HG02981 (cell line): Measurements from ENCODE around the gene CEP76.

Experiments
- ATAC-seq: cut with Tn5 transposase; IDR thresholded peaks from one replicate; pipeline ENCODE4 v1.9.1; 2021; ENCODE audit warnings: mild to moderate bottlenecking, moderate library complexity; ENCODE audit not compliant: unreplicated experiment

CEP76 gene

GRCh38 chr18:12702221-12703095, at the start of gene CEP76, which contains the start of gene PSMG2:
Gene CEP76 (minus strand): TSS chr18:12702723. CDS start chr18:12702548, 175 bp downstream.
Gene PSMG2 (plus strand): TSS chr18:12703042. CDS start chr18:12703108, 66 bp downstream.
- peak; percentile 79 for ATAC-seq

GRCh38 chr18:12751891-12752290, 49.4 kb upstream of the CEP76 start:
- ATAC-seq, result no peak

- no peak for ATAC-seq
These were observed 49.0 kb upstream of the CEP76 start for GRCh38 chr18:12751503-12751884.

- ATAC-seq, result no peak
These were observed 48.4 kb upstream of the CEP76 start for GRCh38 chr18:12750715-12751502.

- no peak for ATAC-seq
These were observed 47.7 kb upstream of the CEP76 start for GRCh38 chr18:12750076-12750714.

GRCh38 chr18:12749121-12749520, 46.6 kb upstream of the CEP76 start:
- no peak for ATAC-seq

- no peak for ATAC-seq
These were observed 46.1 kb upstream of the CEP76 start for GRCh38 chr18:12748671-12749070.

GRCh38 chr18:12747530-12748315, 45.2 kb upstream of the CEP76 start:
- no peak for ATAC-seq

GRCh38 chr18:12745095-12745795, 42.7 kb upstream of the CEP76 start:
- no peak for ATAC-seq

- ATAC-seq, result no peak
These were observed 41.6 kb upstream of the CEP76 start for GRCh38 chr18:12744103-12744502.

GRCh38 chr18:12742453-12742852, 39.9 kb upstream of the CEP76 start:
- ATAC-seq, result no peak

GRCh38 chr18:12741351-12741750, 38.8 kb upstream of the CEP76 start:
- no peak for ATAC-seq

GRCh38 chr18:12737243-12737902, 34.9 kb upstream of the CEP76 start:
- ATAC-seq, result no peak

GRCh38 chr18:12726774-12727550, 24.4 kb upstream of the CEP76 start:
- ATAC-seq, result no peak

GRCh38 chr18:12726331-12726730, 23.8 kb upstream of the CEP76 start:
- ATAC-seq, result no peak

- ATAC-seq, result no peak
These were observed 20.2 kb upstream of the CEP76 start for GRCh38 chr18:12722731-12723130.

- no peak for ATAC-seq
These were observed 19.2 kb upstream of the CEP76 start for GRCh38 chr18:12721495-12722275.

GRCh38 chr18:12711446-12711845, 8.9 kb upstream of the CEP76 start:
- no peak for ATAC-seq
